BLaER1 (cell line): ENCODE measurements around the gene AHNAK.
"Not testable (repeated sequence)": the region's sequence is repeated elsewhere in the genome, so short reads cannot be mapped to it uniquely, and the experiment has no call there.

Source experiments
- H3K27ac ChIP-seq: shearing (Covaris generic); formaldehyde crosslinking; 2 replicates; pipeline ENCODE4 v1.8.1; 2022
- H3K27me3 ChIP-seq: shearing (Covaris generic); formaldehyde crosslinking; 2 replicates; pipeline ENCODE4 v1.8.1; 2022
- H3K36me3 ChIP-seq: shearing (Covaris generic); formaldehyde crosslinking; 2 replicates; pipeline ENCODE4 v1.8.1; 2022
- H3K4me1 ChIP-seq: shearing (Covaris generic); formaldehyde crosslinking; 2 replicates; pipeline ENCODE4 v1.8.1; 2022
- H3K4me2 ChIP-seq: shearing (Covaris generic); formaldehyde crosslinking; 2 replicates; pipeline ENCODE4 v1.8.1; 2022
- H3K4me3 ChIP-seq: shearing (Covaris generic); formaldehyde crosslinking; 2 replicates; pipeline ENCODE4 v1.8.1; 2022
- H3K9ac ChIP-seq: shearing (Covaris generic); formaldehyde crosslinking; 2 replicates; pipeline ENCODE4 v1.8.1; 2022
- H3K9me3 ChIP-seq: shearing (Covaris generic); formaldehyde crosslinking; 2 replicates; pipeline ENCODE4 v1.8.1; 2022
- H4K20me1 ChIP-seq: shearing (Covaris generic); formaldehyde crosslinking; 2 replicates; pipeline ENCODE4 v1.8.1; 2022
- Cebpa-rat ChIP-seq: shearing (Covaris generic); IDR thresholded peaks from 2 replicates; pipeline ENCODE4 v1.8.1; 2022

The AHNAK gene

DNA sequence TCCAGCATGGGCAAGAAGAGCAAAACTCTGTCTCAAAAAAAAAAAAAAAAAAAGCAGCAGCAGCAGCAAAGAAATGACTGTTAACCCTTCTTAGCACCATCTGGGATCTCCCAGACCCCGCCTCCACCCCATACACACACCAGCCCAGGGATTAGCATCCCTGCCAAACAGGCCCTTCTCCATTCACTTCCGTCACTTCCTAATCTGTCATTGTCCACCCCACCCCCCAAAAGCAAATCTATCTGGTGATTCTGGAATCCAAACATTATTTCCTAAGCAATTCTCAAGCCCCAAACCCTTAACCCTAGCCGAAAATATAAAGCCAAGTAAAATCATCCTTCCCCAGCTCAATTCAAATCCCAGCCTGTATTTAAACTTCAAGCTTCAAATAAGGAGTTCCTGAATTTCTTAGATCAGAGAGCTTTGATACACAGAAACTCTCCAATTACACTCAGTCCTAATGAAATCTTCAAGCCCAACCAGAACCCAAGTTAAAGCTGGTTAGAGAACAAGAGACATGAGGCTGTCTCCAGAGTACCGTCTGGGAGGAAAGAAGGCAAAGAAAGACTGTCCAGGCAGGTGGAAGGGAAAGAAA is 6.0 kb upstream of the AHNAK start:
- no peak overlapping the region for H3K4me3 ChIP-seq
- peaks cover 25% of the 10 kb centered on the region for H3K27me3 ChIP-seq
- H4K20me1 ChIP-seq = peaks cover 15% of the 10 kb centered on the region
- H3K9me3 ChIP-seq = no peaks in the 10 kb centered on the region
- H3K4me1 ChIP-seq = peaks cover 78% of the 10 kb centered on the region
- no peak for TF ChIP-seq Cebpa-rat
- H3K9ac ChIP-seq = no peak overlapping the region
- peak overlapping the region; percentile 36 for H3K27ac ChIP-seq
- H3K36me3 ChIP-seq = 0 out of 2 replicates have a peak, but pooled peaks cover under 1% of the 10 kb centered on the region
- H3K4me2 ChIP-seq = peak overlapping the region; percentile 91

DNA sequence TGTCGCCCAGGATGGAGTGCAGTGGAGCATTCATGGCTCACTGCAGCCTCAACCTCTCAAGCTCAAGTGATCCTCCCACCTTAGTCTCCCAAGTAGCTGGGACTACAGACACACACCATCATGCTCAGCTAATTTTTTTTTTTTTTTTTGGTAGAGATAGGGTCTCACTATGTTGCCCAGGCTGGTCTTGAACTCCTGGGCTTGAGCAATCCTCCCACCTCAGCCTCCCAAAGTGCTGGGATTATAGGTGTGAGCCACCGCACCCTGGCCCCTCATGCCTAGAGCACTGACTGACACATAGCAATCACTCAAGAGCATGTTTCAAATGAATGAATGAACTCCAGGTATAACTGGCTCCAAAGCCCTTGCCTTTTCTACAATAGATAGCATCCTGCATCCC is 3.9 kb upstream of the AHNAK start:
- H3K4me3 ChIP-seq, H3K9ac ChIP-seq, H3K36me3 ChIP-seq, H3K27ac ChIP-seq, H3K9me3 ChIP-seq: not testable (repeated sequence)
- H3K4me2 ChIP-seq = peak overlapping the region; percentile 91; the same call in 1 of the 2 replicates
- H3K4me1 ChIP-seq = peaks cover 68% of the 10 kb centered on the region
- peaks cover 23% of the 10 kb centered on the region for H4K20me1 ChIP-seq
- peaks cover 46% of the 10 kb centered on the region for H3K27me3 ChIP-seq

DNA sequence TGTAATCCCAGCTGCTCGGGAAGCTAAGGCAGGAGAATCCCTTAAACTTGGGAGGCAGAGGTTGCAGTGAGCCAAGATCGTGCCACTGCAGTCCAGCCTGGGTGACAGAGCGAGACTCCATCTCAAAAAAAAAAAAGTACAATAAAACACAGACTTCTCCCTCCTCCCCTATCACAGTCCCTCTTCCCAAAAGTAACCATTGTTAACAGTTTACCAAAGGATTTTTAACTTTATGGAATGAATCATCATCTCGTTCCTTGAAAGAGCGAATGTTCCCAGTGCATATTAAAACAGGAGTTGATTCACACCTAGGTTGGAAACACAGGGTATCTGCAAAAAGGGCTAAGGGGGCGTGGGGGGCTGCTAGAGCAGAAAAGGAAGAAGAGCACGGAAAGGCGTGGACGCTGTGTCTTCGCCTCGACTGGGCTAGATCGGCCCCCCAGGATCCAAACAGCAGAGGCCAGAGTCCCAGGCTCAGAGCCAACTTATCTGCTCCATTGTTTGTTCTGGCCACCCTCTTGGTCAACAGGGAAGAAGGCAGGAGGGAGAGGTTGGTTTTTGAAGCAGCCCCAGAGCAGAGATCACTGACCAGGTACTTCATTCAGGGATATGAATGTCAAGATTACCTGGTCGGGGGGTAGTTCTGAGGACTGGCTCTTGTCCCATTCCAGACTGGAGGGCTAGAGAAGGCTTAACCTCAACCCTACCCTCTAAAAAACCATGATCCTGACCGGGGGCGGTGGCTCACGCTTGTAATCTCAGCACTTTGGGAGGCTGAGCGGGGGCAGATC is 2.1 kb upstream of the AHNAK start:
- H3K4me3 ChIP-seq = no peak overlapping the region
- no peaks in the 10 kb centered on the region for H3K9me3 ChIP-seq
- no peak overlapping the region for H3K9ac ChIP-seq
- H4K20me1 ChIP-seq = peaks cover 40% of the 10 kb centered on the region
- H3K4me2 ChIP-seq = no peak overlapping the region
- H3K27me3 ChIP-seq = peaks cover 63% of the 10 kb centered on the region
- no peak overlapping the region for H3K27ac ChIP-seq
- H3K4me1 ChIP-seq = peaks cover 66% of the 10 kb centered on the region
- TF ChIP-seq Cebpa-rat = no peak
- H3K36me3 ChIP-seq = no peaks in the 10 kb centered on the region

DNA sequence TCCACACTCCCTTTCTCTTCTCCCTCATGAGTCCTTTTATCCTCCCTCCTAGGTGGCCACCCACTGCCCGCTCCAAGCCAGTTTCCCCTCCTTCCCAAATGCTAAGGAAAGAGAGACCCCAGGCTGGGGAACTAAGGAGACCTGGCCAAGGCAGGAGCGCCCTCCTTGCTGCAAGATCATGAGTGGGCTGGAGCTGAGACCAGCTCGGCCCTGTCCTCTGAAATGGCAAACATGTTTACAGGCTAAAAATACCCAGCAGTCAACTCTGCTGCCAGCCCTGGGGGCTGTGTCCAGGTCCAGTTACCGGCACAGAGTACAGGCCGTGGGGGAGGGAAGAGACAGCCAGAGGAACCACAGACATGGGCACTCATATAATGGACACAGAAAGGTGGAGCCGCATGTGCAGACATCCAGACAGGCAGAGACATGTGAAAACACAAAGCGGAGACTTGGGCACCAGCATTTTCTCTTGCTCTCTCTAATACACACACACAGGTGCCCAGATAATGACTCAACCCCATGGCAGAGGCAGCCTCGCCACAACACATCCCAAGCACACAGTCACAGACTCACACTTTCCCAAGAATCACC is 1.2 kb upstream of the AHNAK start:
- Histone ChIP-seq H3K36me3 (no peaks in the 10 kb centered on the region), H3K27ac (no peak overlapping the region), H3K27me3 (peaks cover 73% of the 10 kb centered on the region), H3K9me3 (no peaks in the 10 kb centered on the region), H4K20me1 (peaks cover 48% of the 10 kb centered on the region), H3K4me1 (peaks cover 65% of the 10 kb centered on the region), H3K4me2 (no peak overlapping the region), H3K9ac (no peak overlapping the region), H3K4me3 (no peak overlapping the region)
- TF ChIP-seq Cebpa-rat = no peak

DNA sequence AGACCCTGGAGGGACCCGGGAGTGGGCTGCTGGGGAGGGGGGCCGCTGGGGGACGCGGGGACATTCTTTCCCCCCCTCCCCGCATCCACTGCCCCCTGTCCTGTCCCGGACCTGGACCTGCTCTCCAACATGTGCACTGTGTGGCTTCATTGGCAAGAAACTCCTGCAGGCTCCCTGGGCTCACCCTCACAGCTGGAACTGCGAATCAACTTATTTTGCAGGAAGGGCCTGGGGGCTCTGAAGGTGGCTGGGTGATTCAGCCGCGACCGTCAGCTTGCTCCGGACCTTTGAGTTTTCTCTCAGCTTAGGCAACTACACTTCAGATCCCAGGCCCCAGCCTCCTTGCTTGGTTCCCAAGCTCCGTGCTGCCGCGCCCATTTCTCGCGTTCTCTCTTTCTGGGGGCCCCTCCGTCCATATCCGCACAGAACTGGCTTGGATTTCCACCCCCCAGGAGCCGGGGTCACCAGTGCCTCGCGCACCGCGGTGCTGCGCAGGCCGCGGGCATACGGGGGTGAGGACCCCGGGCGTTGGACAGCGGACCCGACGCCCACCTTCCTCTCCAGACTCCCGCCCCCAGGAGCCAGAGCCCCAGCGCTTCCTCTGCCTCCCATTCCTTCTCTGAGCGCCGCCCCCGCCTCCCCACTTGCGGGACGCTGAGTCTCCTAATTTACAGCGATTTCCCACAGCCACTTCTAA is 471 bp upstream of the AHNAK start:
- Histone ChIP-seq H3K4me1 (peaks cover 63% of the 10 kb centered on the region), H4K20me1 (peaks cover 48% of the 10 kb centered on the region), H3K9ac (no peak overlapping the region), H3K27ac (no peak overlapping the region), H3K4me3 (peak overlapping the region; percentile 66; the same call in 1 of the 2 replicates), H3K9me3 (no peaks in the 10 kb centered on the region), H3K36me3 (no peaks in the 10 kb centered on the region), H3K27me3 (peaks cover 77% of the 10 kb centered on the region), H3K4me2 (peak overlapping the region; percentile 95; the same call in 1 of the 2 replicates)
- no peak for TF ChIP-seq Cebpa-rat

DNA sequence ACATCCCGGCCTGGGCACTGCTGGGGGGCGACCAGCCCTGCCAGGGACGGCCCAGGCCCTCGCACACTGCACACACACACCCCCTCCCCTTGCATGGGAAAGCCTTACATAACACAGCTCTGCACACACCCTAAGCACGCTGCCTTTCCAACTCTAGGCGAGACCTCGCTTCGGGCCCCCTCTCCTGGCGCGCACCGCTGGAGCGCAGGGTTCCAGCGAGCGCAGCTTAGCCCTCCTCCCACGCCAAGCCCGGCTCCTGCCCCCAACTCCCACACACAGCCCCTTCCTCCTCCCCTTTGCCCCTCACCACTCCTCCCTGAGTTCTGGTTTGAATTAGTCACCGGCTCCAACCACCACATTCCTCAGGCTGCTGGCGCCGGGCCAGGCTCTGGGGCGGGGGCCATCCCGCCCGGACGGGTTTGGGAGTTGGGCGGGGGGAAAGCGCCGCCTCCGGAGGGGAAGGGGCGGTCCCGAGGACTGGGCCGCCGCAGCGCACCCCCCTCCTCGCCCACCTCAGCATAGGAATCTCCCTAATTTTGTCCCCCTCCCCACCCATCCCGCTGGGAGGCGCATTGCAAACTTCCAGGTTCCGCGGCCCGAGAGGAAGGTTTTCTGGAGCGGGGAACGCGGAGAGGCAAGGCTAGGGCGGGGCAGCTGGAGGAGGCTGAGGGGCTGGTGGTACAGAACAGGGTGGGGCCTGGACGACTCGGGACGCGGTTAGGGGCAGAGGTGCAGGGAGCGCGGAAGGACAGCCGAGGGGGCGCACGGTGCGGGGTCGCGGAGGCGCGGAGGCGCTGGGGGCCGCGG is 966 bp downstream of the AHNAK start:
- Histone ChIP-seq H3K27ac (no peak overlapping the region), H3K4me2 (peak overlapping the region; percentile 95), H3K27me3 (peaks cover 77% of the 10 kb centered on the region), H3K36me3 (no peaks in the 10 kb centered on the region), H3K9me3 (no peaks in the 10 kb centered on the region), H4K20me1 (peaks cover 48% of the 10 kb centered on the region), H3K9ac (no peak overlapping the region), H3K4me1 (peaks cover 55% of the 10 kb centered on the region), H3K4me3 (peak overlapping the region; percentile 66)
- no peak for TF ChIP-seq Cebpa-rat

DNA sequence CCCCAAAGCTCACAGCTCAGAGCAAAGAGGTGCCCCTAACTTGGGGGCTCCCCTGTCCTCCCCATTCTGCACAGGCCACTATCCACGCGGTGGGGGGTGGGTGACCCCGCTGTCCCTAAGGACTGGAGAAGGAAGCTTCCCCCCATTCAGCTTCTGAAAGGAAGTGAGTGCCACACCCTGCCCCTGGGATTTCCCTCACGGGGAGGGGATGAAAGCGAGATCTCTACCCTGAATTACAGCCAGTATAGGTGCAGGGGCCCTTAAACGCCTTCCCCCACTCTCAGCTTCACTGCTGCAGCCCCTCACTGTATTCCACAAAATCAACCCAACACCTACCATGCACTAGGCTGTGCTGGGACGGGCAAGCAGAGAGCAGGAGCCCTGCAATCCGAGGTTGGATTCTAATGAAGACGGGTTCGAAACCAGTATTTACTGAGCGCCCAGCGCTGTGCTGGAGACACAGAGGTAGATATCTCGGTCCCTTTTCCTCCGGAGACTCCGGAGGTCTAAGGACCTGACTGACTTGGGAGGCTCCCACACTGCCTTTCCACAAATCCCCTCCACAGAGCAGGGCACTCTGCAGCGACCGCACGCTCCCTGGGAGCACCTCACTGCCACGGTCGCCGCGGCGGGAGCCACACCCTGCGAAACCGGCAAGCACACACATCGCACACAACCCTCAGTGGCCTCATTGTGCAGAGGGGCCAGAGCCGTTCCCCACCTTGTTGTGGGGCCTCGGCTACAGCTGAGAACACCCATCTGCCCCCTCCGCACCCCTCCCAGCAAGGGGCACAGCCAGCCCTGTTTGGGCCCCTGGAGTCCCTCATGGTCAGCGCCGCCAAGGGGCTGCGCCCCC is 1.8 kb downstream of the AHNAK start:
- Histone ChIP-seq H4K20me1 (peaks cover 48% of the 10 kb centered on the region), H3K9ac (no peak overlapping the region), H3K27ac (no peak overlapping the region), H3K4me1 (peaks cover 47% of the 10 kb centered on the region), H3K4me3 (peak overlapping the region; percentile 66), H3K27me3 (peaks cover 73% of the 10 kb centered on the region), H3K9me3 (no peaks in the 10 kb centered on the region), H3K36me3 (no peaks in the 10 kb centered on the region), H3K4me2 (peak overlapping the region; percentile 95)
- no peak for TF ChIP-seq Cebpa-rat

DNA sequence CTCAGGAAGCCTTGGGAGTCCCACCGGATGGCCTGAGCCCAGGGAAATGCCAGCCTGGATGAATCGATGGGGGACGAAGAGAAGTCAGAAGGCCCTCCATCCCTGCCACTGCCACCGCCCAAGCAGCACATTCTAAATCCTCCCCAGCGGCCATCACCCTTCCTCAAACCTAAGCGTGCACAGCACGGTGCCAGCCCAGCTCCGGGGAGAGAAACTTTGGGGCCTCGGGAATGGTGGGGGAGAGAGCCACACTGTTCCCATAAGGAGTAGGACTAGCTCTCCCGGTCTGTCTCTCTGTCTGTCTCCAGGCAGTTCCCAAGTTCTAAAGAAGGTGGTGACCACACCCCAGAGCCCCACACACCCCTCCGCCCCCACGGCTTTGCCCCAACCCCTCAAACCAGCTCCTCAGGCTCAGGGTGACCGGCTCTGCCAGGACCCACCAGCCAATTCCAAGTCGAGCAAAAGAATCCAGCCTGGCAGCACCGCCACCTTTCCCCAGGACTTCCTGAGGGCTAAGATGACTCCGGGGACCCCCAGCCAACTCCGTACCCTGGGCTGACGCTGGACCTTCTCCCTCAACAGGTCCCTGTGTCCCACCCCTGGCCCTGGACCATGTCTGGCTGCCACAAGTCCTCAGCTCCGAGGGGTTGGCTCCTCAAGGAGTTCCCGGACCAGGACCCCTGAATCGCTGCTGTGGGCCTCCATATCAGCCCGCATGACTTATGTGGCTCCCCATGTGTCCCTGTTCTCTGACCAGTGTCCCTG is 2.7 kb downstream of the AHNAK start:
- Histone ChIP-seq H3K4me3 (no peak overlapping the region), H3K27ac (no peak overlapping the region), H3K9me3 (no peaks in the 10 kb centered on the region), H3K36me3 (no peaks in the 10 kb centered on the region), H3K27me3 (peaks cover 65% of the 10 kb centered on the region), H3K9ac (no peak overlapping the region), H3K4me1 (peaks cover 55% of the 10 kb centered on the region), H4K20me1 (peaks cover 48% of the 10 kb centered on the region), H3K4me2 (peak overlapping the region; percentile 95; the same call in 1 of the 2 replicates)
- no peak for TF ChIP-seq Cebpa-rat
